HepG2 (cell line): ENCODE measurements around the gene ZFAND2B. TPM values are rescaled to one million over a fixed set of nuclear protein-coding genes. Genes with fewer than 3 reads are reported as not detected.

Source experiments
- ADNP ChIP-seq: sonication (generic); formaldehyde crosslinking; IDR thresholded peaks from 2 replicates; pipeline ENCODE4 v1.4.0; 2020; ENCODE audit warnings: missing genetic modification reagents
- ARNTL ChIP-seq: sonication (generic); formaldehyde crosslinking; IDR thresholded peaks from 2 replicates; pipeline ENCODE4 v1.4.0; 2020; ENCODE audit warnings: mild to moderate bottlenecking, missing genetic modification reagents
- ELK4 ChIP-seq: sonication (generic); formaldehyde crosslinking; IDR thresholded peaks from 2 replicates; pipeline ENCODE4 v1.9.0; 2021; ENCODE audit warnings: missing genetic modification reagents, borderline replicate concordance
- FOXA3 ChIP-seq: IDR thresholded peaks from 2 replicates; pipeline ENCODE4 v1.6.1; 2016; ENCODE audit warnings: missing genetic modification reagents, missing compliant biosample characterization
- HES4 ChIP-seq: sonication (generic); formaldehyde crosslinking; IDR thresholded peaks from 2 replicates; pipeline ENCODE4 v1.9.0; 2021; ENCODE audit warnings: mild to moderate bottlenecking, missing genetic modification reagents, borderline replicate concordance
- MAX ChIP-seq: IDR thresholded peaks from 2 replicates; pipeline ENCODE4 v1.6.1; 2012; ENCODE audit warnings: inconsistent platforms
- PAXIP1 ChIP-seq: sonication (generic); formaldehyde crosslinking; conservative IDR thresholded peaks from 2 replicates; pipeline ENCODE4 v1.4.0; 2020; ENCODE audit warnings: mild to moderate bottlenecking, missing genetic modification reagents, moderate library complexity
- PHF8 ChIP-seq: sonication (generic); formaldehyde crosslinking; IDR thresholded peaks from 2 replicates; pipeline ENCODE4 v1.5.0; 2020; ENCODE audit warnings: missing genetic modification reagents
- POLR2AphosphoS5 ChIP-seq: IDR thresholded peaks from 2 replicates; pipeline ENCODE4 v1.6.1; 2012; ENCODE audit warnings: low read depth, low read length
- SP140L ChIP-seq: sonication (generic); formaldehyde crosslinking; IDR thresholded peaks from 2 replicates; pipeline ENCODE4 v1.4.0; 2020; ENCODE audit warnings: missing genetic modification reagents, borderline replicate concordance
- ZNF10 ChIP-seq: sonication (generic); formaldehyde crosslinking; IDR thresholded peaks from 2 replicates; pipeline ENCODE4 v1.4.0; 2020; ENCODE audit warnings: mild to moderate bottlenecking, low read depth, missing genetic modification reagents, borderline replicate concordance
- ZNF30 ChIP-seq: sonication (generic); formaldehyde crosslinking; IDR thresholded peaks from 2 replicates; pipeline ENCODE4 v1.5.0; 2020; ENCODE audit warnings: mild to moderate bottlenecking, missing genetic modification reagents
- ZNF350 ChIP-seq: sonication (generic); formaldehyde crosslinking; IDR thresholded peaks from 2 replicates; pipeline ENCODE4 v1.4.0; 2020; ENCODE audit warnings: mild to moderate bottlenecking, low read depth, missing genetic modification reagents, borderline replicate concordance
- ZNF558 ChIP-seq: sonication (generic); formaldehyde crosslinking; IDR thresholded peaks from 2 replicates; pipeline ENCODE4 v1.9.0; 2022; ENCODE audit warnings: mild to moderate bottlenecking, missing genetic modification reagents, borderline replicate concordance
- ZNF563 ChIP-seq: sonication (generic); formaldehyde crosslinking; IDR thresholded peaks from 2 replicates; pipeline ENCODE4 v1.8.0; 2022; ENCODE audit warnings: mild to moderate bottlenecking, moderate library complexity, missing genetic modification reagents
- ZNF569 ChIP-seq: sonication (generic); formaldehyde crosslinking; IDR thresholded peaks from 2 replicates; pipeline ENCODE4 v1.5.0; 2020; ENCODE audit warnings: mild to moderate bottlenecking, missing genetic modification reagents, moderate library complexity, borderline replicate concordance
- ZNF619 ChIP-seq: sonication (generic); formaldehyde crosslinking; IDR thresholded peaks from 2 replicates; pipeline ENCODE4 v1.4.0; 2020; ENCODE audit warnings: mild to moderate bottlenecking, missing genetic modification reagents
- polyA plus RNA-seq, 8 experiments: library from polyadenylated mRNA; depleted of rRNA in 3 of 8; stranded (reverse) in 7 of 8; unstranded in 1 of 8; fragments of >200 nt; fragmentation: Illumina TruSeq in 4 of 8; extraction: Trizol in 4 of 8; gene quantifications; 2 replicates each; pipeline versions ENCODE4 v1.2.1 to v1.2.3, GENCODE V29; 2011 to 2016; ENCODE audit warnings: low read depth in 4 of 8, missing spikeins in 1 of 8, mixed read lengths in 1 of 8; ENCODE audit not compliant: insufficient read depth in 1 of 8
- total RNA-seq, 5 experiments: library from RNA; depleted of rRNA; stranded (reverse); fragments of >200 nt; fragmentation: Illumina TruSeq; extraction: Trizol; gene quantifications; 2 replicates each; pipeline ENCODE4 v1.2.3, GENCODE V29; 2016; ENCODE audit warnings: low read depth in 1 of 5
- TF ChIP-seq, protein P1 (sequence below): sonication (generic); formaldehyde crosslinking; IDR thresholded peaks from 2 replicates; pipeline ENCODE4 v1.8.1; 2022; ENCODE audit warnings: mild to moderate bottlenecking, missing genetic modification reagents

Gene ZFAND2B
- total and polyA plus RNA-seq, 2 of the 13 experiments (the other 11 are each of a cell fraction or from before 2014, with no cell fraction given): 53.3 to 115 TPM

GRCh38 chr2:219206328-219207133 is at the start of gene ZFAND2B (continued):
- TF ChIP-seq POLR2AphosphoS5: peak; percentile 99
- no peak for TF ChIP-seq ZNF10 (CRISPR knock-in tag)
- TF ChIP-seq MAX: peak; percentile 88; the same call in 1 of the 2 replicates
- TF ChIP-seq PHF8 (CRISPR knock-in tag): peak; percentile 89
- peak; percentile 29; the same call in 1 of the 2 replicates for TF ChIP-seq FOXA3 (CRISPR knock-in tag)
- peak; percentile 73 for TF ChIP-seq PAXIP1 (CRISPR knock-in tag)
- no peak for TF ChIP-seq ZNF30 (CRISPR knock-in tag)
- peak; percentile 72; the same call in 1 of the 2 replicates for TF ChIP-seq HES4 (CRISPR knock-in tag)
- no peak; the same call in 1 of the 2 replicates for TF ChIP-seq ZNF619 (CRISPR knock-in tag)
- peak; percentile 66; the same call in 1 of the 2 replicates for TF ChIP-seq SP140L (CRISPR knock-in tag)
- TF ChIP-seq ZNF563 (CRISPR knock-in tag): peak; percentile 72; the same call in 1 of the 2 replicates
- TF ChIP-seq ZNF569 (CRISPR knock-in tag): no peak
- no peak for TF ChIP-seq ARNTL (CRISPR knock-in tag)
- TF ChIP-seq ADNP (CRISPR knock-in tag): no peak
- TF ChIP-seq, protein P1, sequence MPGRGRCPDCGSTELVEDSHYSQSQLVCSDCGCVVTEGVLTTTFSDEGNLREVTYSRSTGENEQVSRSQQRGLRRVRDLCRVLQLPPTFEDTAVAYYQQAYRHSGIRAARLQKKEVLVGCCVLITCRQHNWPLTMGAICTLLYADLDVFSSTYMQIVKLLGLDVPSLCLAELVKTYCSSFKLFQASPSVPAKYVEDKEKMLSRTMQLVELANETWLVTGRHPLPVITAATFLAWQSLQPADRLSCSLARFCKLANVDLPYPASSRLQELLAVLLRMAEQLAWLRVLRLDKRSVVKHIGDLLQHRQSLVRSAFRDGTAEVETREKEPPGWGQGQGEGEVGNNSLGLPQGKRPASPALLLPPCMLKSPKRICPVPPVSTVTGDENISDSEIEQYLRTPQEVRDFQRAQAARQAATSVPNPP (CRISPR knock-in tag): peak; percentile 88; the same call in 1 of the 2 replicates
- peak; percentile 87; the same call in 1 of the 2 replicates for TF ChIP-seq ZNF558 (CRISPR knock-in tag)
- no peak for TF ChIP-seq ELK4 (CRISPR knock-in tag)
- no peak; the same call in 1 of the 2 replicates for TF ChIP-seq ZNF350 (CRISPR knock-in tag)
